HG02763 (cell line): ENCODE data around the gene EEFSEC.
"Not testable (repeated sequence)": the region's sequence is repeated elsewhere in the genome, so short reads cannot be mapped to it uniquely, and the experiment has no call there.

Source experiments
- ATAC-seq: cut with Tn5 transposase; IDR thresholded peaks from one replicate; pipeline ENCODE4 v1.9.1; 2021; ENCODE audit warnings: mild to moderate bottlenecking, moderate library complexity; ENCODE audit not compliant: unreplicated experiment

EEFSEC gene

DNA sequence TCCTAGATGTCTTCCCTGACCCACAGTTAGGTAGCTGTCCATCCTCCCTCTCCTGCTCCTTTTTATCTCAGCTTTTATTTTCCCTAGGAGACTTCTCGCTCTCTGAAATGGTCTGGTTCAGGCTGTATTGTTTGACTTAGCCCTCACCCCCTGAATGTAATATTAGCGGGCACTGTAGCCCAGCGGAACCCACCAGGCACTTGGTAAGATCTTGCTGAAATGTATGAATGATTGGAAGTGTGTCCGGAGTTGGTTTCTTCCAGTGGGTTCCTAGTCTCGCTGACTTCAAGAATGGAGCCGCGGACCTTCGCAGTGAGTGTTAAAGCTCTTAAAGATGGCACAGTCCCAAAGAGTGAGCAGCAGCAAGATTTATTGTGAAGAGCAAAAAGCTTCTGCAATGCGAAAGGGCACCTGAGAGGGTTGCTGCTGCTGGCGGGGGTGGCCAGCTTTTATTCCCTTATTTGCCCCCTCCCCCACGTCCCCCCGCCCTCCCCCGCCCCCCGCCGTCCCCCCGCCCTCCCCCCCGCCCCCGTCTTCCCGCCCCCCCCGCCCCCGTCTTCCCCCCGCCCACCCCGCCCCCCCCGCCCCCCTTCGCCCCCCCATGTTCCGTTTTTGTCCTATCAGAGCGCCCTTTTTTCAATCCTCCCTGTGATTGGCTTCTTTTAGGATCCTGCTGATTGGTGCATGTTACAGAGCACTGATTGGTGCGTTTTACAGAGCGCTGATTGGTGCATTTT lies 694 bp upstream of the EEFSEC start:
- ATAC-seq, result no peak

GRCh38 chr3:128154354-128154753 lies 1.1 kb downstream of the EEFSEC start:
- ATAC-seq, result not testable (repeated sequence)

- ATAC-seq, result no peak
Measured at GRCh38 chr3:128155616-128156360, 2.5 kb downstream of the EEFSEC start.

- ATAC-seq, result no peak
Measured at GRCh38 chr3:128160661-128161060, 7.4 kb downstream of the EEFSEC start.

- ATAC-seq, result no peak
Measured at GRCh38 chr3:128163432-128163831, 10.2 kb downstream of the EEFSEC start.

GRCh38 chr3:128166971-128167453 lies 13.7 kb downstream of the EEFSEC start:
- ATAC-seq, result no peak

DNA sequence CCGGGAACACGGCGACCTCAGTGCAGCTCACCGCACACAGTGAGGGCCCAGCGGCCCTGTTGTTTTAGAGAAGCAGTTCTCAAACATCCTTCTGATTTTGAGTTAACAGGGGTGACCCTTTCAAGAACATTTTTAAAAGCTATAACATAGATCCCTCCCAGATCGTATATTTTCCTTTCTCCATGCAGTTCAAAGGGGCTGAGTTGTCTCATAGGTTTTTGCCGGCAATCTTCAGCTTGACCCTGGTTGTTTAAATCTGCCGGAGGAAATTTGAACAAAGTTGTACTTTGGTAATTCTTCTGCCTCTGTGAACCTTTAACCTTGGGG lies 14.3 kb downstream of the EEFSEC start:
- ATAC-seq, result no peak

GRCh38 chr3:128167973-128168674 lies 14.8 kb downstream of the EEFSEC start:
- no peak for ATAC-seq

- ATAC-seq, result no peak
Measured at GRCh38 chr3:128168836-128169235, 15.6 kb downstream of the EEFSEC start.

GRCh38 chr3:128170866-128171516 lies 17.7 kb downstream of the EEFSEC start:
- ATAC-seq, result no peak

DNA sequence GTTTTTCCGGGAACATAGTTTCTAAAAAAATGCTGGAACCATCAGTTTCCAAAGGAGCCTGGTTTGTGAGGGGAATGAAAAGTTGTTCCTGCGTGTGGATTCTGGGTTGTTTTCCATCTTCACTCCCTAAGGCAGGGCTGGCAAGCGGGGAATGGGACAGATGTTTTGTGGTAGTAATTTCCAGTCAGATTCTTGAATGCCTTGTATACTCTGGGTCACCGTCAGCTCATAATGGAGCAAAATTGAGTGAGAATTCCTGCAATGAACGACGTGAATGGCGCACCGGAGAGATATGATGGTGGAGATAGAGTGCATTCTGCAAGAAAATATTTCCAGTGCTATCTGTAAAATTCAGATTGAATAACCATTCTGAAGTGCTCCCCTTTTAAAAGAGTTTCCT lies 19.9 kb downstream of the EEFSEC start:
- ATAC-seq, result no peak

- no peak for ATAC-seq
Measured at GRCh38 chr3:128173849-128174248, 20.6 kb downstream of the EEFSEC start.

- no peak for ATAC-seq
Measured at GRCh38 chr3:128174675-128175590, 21.7 kb downstream of the EEFSEC start.

DNA sequence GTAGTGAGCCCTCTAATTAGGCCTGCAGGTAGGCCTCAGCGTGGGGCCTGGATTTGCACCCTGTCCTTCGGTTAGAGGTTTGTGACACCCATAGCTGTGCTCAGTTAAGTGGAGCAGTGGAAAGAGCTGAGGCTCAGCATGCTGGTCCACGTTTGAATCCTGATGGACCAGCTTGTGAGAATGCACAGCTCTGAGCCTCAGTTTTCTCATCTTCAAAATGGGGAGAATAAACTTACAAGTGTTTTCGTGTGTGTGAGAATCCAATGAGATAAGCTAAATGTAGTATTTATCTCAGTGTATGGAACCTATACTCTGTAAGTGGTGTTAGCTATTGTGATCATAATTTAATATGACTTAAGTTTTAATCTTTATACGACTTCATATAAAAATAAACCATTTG lies 22.5 kb downstream of the EEFSEC start:
- ATAC-seq, result no peak

DNA sequence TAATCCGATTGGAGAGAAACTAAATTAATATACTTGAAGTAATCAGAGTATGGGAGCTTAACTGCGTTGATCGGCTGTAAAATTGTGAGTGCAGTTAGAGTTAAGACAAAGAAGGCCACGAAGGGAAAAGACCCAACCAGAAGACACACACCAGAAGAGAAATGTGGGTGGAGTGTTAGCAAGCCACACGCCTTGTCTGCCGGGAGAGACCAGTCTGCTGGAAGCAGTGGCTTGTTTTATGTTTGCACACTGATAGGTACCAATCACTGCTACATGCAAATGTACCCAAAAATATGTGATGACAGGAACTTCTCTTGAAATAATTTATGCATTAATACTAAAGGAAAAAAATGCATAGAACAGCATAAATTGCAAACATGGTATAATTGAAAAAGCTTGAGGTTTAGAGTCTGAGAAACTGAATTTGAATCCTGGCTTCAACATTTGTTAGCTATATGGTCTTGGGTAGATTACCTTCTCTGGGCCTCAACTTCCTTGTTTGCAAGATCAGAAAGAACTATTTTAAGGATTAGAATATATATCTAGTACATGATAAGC lies 23.1 kb downstream of the EEFSEC start:
- no peak for ATAC-seq

DNA sequence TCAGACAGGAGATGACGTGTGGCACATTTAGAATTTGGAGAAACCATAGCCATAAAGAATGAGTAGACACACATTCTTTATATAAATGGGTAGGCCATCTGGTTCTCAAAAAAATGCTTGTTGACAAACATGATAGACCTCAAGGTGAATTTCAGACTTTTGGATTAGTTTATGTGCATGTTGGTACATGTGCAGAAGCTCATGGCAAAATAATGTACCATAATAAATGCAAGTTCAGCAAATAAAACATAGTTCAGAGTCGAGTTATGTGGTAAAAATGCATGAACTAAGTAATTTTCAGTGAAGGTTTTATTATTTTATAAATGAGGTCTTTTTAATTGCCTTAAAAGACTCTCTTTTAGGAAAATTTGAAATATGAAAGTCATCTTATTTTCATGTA lies 24.6 kb downstream of the EEFSEC start:
- ATAC-seq, result no peak

DNA sequence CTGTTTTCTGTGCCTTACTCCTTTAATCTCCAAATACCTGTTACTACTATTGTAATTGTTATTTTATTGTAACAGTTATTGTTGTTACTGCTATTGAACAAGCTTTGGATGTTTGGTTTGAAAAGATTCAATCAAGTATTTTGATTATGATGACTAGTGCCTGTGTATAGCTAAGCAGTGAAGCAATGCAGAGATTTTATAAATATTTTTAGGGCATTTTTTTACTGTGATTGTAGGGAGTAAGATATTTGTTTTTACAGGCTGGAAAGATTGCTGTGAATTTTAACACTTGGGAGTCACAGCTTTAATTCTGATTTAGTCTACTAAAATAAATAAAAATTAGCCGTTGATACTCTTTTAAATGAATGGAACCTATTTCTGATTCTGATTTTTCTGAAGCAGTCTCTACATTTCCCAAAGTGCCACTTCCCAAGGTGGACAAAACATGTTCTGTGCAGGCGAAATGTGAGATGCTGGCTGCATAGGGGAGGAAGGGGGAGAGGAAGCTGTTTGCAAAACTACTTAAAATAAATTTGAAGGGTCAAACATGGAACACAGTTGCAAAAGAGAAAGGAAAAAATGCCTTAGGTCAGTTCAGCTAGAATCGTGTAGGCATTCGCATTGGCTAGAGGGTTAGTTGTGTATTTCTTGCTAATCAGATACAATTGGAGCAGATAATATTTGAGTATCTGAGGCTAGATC lies 25.7 kb downstream of the EEFSEC start:
- no peak for ATAC-seq

GRCh38 chr3:128179484-128179819 lies 26.2 kb downstream of the EEFSEC start:
- no peak for ATAC-seq

- ATAC-seq, result no peak
Measured at GRCh38 chr3:128180436-128180835, 27.2 kb downstream of the EEFSEC start.
